Prostate gland (tissue), 2 donors: Measurements from ENCODE around the gene KANTR.

Experiments used
- POLR2A ChIP-seq: fragments of 450-650 bp; IDR thresholded peaks from one replicate; pipeline ENCODE4 v1.6.1; 2016; ENCODE audit warnings: antibody characterized with exemption, mild to moderate bottlenecking
- POLR2AphosphoS5 ChIP-seq: sonication (generic); formaldehyde crosslinking; IDR thresholded peaks from one replicate; pipeline ENCODE4 v1.6.1; 2017; ENCODE audit warnings: antibody characterized with exemption
- TF ChIP-seq, protein P1 (sequence below), 4 experiments: fragments of 200-600 bp in 2 of 4; fragments of 450-650 bp in 2 of 4; sonication (generic) in 2 of 4; IDR thresholded peaks; 1 replicate in 3 of 4; 2 replicates in 1 of 4; pipeline ENCODE4 v1.5.1; 2016 to 2019; ENCODE audit warnings: antibody characterized with exemption in 4 of 4, mild to moderate bottlenecking in 2 of 4, moderate library complexity in 2 of 4

DNA sequence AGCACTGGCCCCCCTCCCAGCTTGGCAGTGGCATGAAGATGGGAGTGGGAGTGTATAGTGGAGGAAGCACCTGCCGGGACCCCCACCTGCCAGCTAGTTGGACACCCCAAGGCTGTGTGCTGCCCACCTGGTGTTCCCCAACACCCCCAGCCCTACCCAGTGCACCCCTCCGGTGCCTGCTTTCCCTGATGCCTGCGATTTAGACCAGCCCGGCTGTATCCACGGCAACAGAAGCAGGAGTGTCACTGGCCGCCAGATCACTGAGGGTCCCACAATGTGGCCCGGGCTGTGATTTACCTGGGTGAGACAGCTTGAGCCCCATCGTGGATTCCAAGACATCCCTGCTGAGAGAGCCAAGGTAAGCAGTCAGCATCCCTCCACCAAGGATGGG lies 44.8 kb upstream of the KANTR start:
- TF ChIP-seq, protein P1, sequence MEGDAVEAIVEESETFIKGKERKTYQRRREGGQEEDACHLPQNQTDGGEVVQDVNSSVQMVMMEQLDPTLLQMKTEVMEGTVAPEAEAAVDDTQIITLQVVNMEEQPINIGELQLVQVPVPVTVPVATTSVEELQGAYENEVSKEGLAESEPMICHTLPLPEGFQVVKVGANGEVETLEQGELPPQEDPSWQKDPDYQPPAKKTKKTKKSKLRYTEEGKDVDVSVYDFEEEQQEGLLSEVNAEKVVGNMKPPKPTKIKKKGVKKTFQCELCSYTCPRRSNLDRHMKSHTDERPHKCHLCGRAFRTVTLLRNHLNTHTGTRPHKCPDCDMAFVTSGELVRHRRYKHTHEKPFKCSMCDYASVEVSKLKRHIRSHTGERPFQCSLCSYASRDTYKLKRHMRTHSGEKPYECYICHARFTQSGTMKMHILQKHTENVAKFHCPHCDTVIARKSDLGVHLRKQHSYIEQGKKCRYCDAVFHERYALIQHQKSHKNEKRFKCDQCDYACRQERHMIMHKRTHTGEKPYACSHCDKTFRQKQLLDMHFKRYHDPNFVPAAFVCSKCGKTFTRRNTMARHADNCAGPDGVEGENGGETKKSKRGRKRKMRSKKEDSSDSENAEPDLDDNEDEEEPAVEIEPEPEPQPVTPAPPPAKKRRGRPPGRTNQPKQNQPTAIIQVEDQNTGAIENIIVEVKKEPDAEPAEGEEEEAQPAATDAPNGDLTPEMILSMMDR (IDR thresholded peaks at IDR 0.05), result no peak
- TF ChIP-seq POLR2A, result no peak
- no peak for TF ChIP-seq POLR2AphosphoS5
